Measurements from ENCODE around the gene SLC2A13. TPM values are rescaled to one million over a fixed set of nuclear protein-coding genes. Genes with fewer than 3 reads are reported as not detected.

The SLC2A13 gene
- total RNA-seq, 2 donors from 2014 or later = 14.5 to 20.0 TPM

DNA sequence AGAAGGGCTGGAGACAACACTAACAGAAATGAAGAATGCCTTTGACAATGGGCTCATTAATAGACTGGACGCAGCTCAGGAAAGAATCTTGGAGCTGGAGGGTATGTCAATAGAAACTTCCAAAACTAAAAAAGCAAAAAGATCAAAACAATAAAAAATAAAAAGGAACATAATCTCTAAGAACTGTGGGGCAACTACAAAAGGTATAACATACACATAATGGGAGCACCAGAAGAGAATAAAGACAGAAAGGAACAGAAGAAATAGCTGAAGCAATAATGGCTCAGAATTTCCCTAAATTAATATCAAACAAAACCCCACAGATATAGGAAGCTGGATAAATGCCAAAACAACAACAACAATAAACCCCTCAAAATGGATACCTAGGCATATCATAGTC lies 362.2 kb downstream of the SLC2A13 start:
- DNase-seq (ENCODE audit: low spot score) = no peak
- H3K9me3 ChIP-seq = peaks cover 4% of the 10 kb centered on the region
- H3K27me3 ChIP-seq (replicated peaks; ENCODE audit: insufficient read depth) = no peaks in the 10 kb centered on the region
- ATAC-seq (ENCODE audit: insufficient number of reproducible peaks, low FRiP score, low read depth) = no peak
- H3K4me1 ChIP-seq (ENCODE audit: control insufficient read depth in 1 of 2, low read depth in 2 of 2) = no peaks in the 10 kb centered on the region
- no peak overlapping the region for H3K4me3 ChIP-seq
- no peak overlapping the region for H3K27ac ChIP-seq
- TF ChIP-seq, protein P1, sequence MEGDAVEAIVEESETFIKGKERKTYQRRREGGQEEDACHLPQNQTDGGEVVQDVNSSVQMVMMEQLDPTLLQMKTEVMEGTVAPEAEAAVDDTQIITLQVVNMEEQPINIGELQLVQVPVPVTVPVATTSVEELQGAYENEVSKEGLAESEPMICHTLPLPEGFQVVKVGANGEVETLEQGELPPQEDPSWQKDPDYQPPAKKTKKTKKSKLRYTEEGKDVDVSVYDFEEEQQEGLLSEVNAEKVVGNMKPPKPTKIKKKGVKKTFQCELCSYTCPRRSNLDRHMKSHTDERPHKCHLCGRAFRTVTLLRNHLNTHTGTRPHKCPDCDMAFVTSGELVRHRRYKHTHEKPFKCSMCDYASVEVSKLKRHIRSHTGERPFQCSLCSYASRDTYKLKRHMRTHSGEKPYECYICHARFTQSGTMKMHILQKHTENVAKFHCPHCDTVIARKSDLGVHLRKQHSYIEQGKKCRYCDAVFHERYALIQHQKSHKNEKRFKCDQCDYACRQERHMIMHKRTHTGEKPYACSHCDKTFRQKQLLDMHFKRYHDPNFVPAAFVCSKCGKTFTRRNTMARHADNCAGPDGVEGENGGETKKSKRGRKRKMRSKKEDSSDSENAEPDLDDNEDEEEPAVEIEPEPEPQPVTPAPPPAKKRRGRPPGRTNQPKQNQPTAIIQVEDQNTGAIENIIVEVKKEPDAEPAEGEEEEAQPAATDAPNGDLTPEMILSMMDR (IDR thresholded peaks at IDR 0.05) = no peak
- no peaks in the 10 kb centered on the region for H3K36me3 ChIP-seq

DNA sequence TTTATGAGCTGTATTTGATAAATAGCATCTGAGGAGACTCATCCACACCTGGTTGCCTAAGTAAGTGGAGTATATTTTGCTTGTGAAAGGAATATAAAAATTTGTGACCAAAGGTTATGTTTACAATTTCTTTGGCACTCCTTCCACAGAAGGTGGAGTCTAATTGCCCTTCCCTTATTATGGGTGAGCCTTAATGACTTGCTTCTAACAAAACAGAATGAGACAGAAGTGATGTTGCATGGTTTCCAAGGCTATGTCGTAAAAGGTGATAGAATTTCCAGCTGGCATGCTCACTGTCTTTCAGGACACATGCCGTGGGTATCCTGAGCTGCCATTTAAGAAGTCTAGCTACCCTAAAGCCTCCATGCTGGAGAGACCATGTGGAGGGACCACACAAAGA lies 369.5 kb downstream of the SLC2A13 start:
- no peak overlapping the region for H3K4me3 ChIP-seq
- H3K36me3 ChIP-seq = no peaks in the 10 kb centered on the region
- DNase-seq (ENCODE audit: low spot score) (no peak), ATAC-seq (ENCODE audit: insufficient number of reproducible peaks, low FRiP score, low read depth) (no peak)
- no peak overlapping the region for H3K27ac ChIP-seq
- TF ChIP-seq, protein P1 (IDR thresholded peaks at IDR 0.05) = no peak
- H3K27me3 ChIP-seq (replicated peaks; ENCODE audit: insufficient read depth) = no peaks in the 10 kb centered on the region
- H3K9me3 ChIP-seq = peaks cover 6% of the 10 kb centered on the region
- H3K4me1 ChIP-seq (ENCODE audit: control insufficient read depth in 1 of 2, low read depth in 2 of 2) = no peaks in the 10 kb centered on the region

DNA sequence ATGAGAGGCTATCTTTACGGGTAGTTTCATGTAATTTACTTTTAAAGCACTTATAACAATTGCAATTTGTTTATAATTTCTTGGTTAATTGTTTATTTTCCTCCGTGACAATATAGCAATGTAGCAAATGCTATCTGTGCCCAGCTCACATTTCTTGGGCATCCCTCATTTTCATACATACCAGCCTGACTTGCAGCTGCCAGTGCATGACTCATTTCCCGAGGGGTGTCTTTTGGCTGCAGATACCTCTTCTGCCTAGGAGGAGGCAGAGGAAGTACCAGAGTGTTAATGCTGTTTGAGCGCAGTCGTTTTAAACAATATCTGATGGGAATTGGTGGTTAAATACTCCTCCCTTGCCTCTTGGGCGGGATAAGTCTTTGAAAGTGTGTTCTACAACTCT lies 382.1 kb downstream of the SLC2A13 start:
- DNase-seq (ENCODE audit: low spot score) = no peak
- H3K36me3 ChIP-seq = no peaks in the 10 kb centered on the region
- TF ChIP-seq, protein P1 (IDR thresholded peaks at IDR 0.05) = no peak

DNA sequence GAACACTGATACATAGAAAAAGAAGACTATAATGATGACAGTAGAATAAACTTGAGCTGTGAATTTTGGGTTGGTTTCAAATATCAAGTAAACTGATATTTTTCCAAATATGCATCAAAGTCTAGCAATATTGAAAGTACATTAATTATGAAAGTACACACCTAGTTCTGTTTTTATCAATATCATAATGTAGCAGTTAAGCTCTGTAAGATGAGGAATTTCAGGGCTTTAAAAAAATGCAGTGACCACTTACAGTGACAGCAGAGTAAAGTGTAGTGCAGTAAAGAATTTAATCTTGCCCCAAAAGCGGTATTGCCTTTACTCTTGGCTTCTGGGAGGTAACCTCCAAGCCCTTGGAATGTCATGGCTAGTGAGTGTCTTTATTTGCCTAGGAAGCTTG lies 383.4 kb downstream of the SLC2A13 start:
- no peaks in the 10 kb centered on the region for H3K27me3 ChIP-seq (replicated peaks; ENCODE audit: insufficient read depth)
- TF ChIP-seq, protein P1 (IDR thresholded peaks at IDR 0.05) = no peak
- no peaks in the 10 kb centered on the region for H3K36me3 ChIP-seq
- no peak overlapping the region for H3K4me3 ChIP-seq
- no peaks in the 10 kb centered on the region for H3K4me1 ChIP-seq (ENCODE audit: control insufficient read depth in 1 of 2, low read depth in 2 of 2)
- H3K27ac ChIP-seq = no peak overlapping the region
- no peaks in the 10 kb centered on the region for H3K9me3 ChIP-seq
- DNase-seq (ENCODE audit: low spot score) = no peak
- ATAC-seq (ENCODE audit: insufficient number of reproducible peaks, low FRiP score, low read depth) = no peak

More for the DNA sequence above, 382.1 kb downstream of the SLC2A13 start:
- Histone ChIP-seq H3K4me3 (no peak overlapping the region), H3K9me3 (no peaks in the 10 kb centered on the region), H3K27ac (no peak overlapping the region), H3K4me1 (ENCODE audit: control insufficient read depth in 1 of 2, low read depth in 2 of 2) (no peaks in the 10 kb centered on the region), H3K27me3 (replicated peaks; ENCODE audit: insufficient read depth) (no peaks in the 10 kb centered on the region)
- ATAC-seq (ENCODE audit: insufficient number of reproducible peaks, low FRiP score, low read depth) = no peak

DNA sequence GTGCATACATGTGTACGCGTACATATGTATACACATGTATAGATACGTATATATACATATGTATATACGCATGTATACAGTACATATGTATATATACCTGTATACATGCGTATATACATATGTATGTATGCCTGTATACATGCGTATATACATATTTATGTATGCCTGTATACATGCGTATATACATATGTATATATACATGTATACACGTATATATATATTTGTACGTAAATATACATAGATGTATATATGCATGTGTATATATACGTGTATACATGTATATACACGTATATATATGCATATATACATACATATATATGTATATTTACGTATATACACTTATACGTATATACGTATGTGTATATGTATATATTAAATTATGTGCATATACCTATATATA lies 392.3 kb downstream of the SLC2A13 start:
- no peak for DNase-seq (ENCODE audit: low spot score)
- Histone ChIP-seq H3K9me3 (no peaks in the 10 kb centered on the region), H3K4me3 (no peak overlapping the region), H3K27me3 (replicated peaks; ENCODE audit: insufficient read depth) (no peaks in the 10 kb centered on the region), H3K4me1 (ENCODE audit: control insufficient read depth in 1 of 2, low read depth in 2 of 2) (no peaks in the 10 kb centered on the region), H3K36me3 (no peaks in the 10 kb centered on the region), H3K27ac (no peak overlapping the region)
- TF ChIP-seq, protein P1 (IDR thresholded peaks at IDR 0.05) = no peak
- ATAC-seq (ENCODE audit: insufficient number of reproducible peaks, low FRiP score, low read depth) = no peak

Data from thoracic aorta (tissue), 2 donors.